Suprapubic skin (tissue), 4 donors: ENCODE data around the gene RNPEPL1. TPM values are rescaled to one million over a fixed set of nuclear protein-coding genes. Genes with fewer than 3 reads are reported as not detected.

ENCODE experiments used
- DNase-seq, 2 donors: peaks; one replicate each; pipeline ENCODE4 v3.0.0-alpha.2; 2019; ENCODE audit warnings: low spot score in 2 of 2
- H3K27ac ChIP-seq: fragments of 200-600 bp; sonication (generic); one replicate; pipeline ENCODE4 v1.5.1; 2019
- H3K27me3 ChIP-seq: fragments of 200-600 bp; sonication (generic); one replicate; pipeline ENCODE4 v1.5.1; 2019
- H3K36me3 ChIP-seq: fragments of 200-600 bp; sonication (generic); one replicate; pipeline ENCODE4 v1.5.1; 2019
- H3K4me1 ChIP-seq: fragments of 200-600 bp; sonication (generic); one replicate; pipeline ENCODE4 v1.5.1; 2019
- H3K4me3 ChIP-seq: fragments of 200-600 bp; sonication (generic); one replicate; pipeline ENCODE4 v1.5.1; 2019; ENCODE audit warnings: mild to moderate bottlenecking
- H3K9me3 ChIP-seq: fragments of 200-600 bp; sonication (generic); one replicate; pipeline ENCODE4 v1.5.1; 2019
- EP300 ChIP-seq: sonication (generic); formaldehyde crosslinking; IDR thresholded peaks from one replicate; pipeline ENCODE4 v1.6.1; 2017; ENCODE audit warnings: antibody characterized with exemption
- POLR2A ChIP-seq, 2 donors: fragments of 450-650 bp; IDR thresholded peaks; one replicate each; pipeline ENCODE4 v1.6.1; 2017; ENCODE audit warnings: antibody characterized with exemption in 2 of 2, mild to moderate bottlenecking in 2 of 2, moderate library complexity in 2 of 2
- POLR2AphosphoS5 ChIP-seq, 3 donors: sonication (generic); formaldehyde crosslinking; IDR thresholded peaks; one replicate each; pipeline ENCODE4 v1.6.1; 2017; ENCODE audit warnings: antibody characterized with exemption in 3 of 3
- WGBS: methylation state at CpG from one replicate; pipeline ENCODE4 v1.1.5; 2018; 5-methylcytosine and 5-hydroxymethylcytosine counted together
- total RNA-seq, 4 donors: library from RNA; depleted of rRNA; stranded (reverse); fragments of >200 nt; gene quantifications; one replicate each; pipeline ENCODE4 v1.1.0, GENCODE V29; 2016
- TF ChIP-seq, protein P1 (sequence below), 2 donors: fragments of 200-600 bp in 1 of 2; fragments of 450-650 bp in 1 of 2; sonication (generic) in 1 of 2; IDR thresholded peaks; one replicate each; pipeline ENCODE4 v1.5.1; 2016 to 2019; ENCODE audit warnings: antibody characterized with exemption in 2 of 2, mild to moderate bottlenecking in 1 of 2, moderate library complexity in 1 of 2

RNPEPL1 gene
- total RNA-seq, 4 donors from 2014 or later, result 70.8 to 104 (median 72.6) TPM

- DNase-seq, result peak; percentile 68 to 76
- no peaks in the 10 kb centered on the region for H3K27me3 ChIP-seq
- H3K27ac ChIP-seq, result no peak overlapping the region
- no peak overlapping the region for H3K4me3 ChIP-seq
- TF ChIP-seq POLR2A (IDR thresholded peaks at IDR 0.05), result no peak
- TF ChIP-seq, protein P1, sequence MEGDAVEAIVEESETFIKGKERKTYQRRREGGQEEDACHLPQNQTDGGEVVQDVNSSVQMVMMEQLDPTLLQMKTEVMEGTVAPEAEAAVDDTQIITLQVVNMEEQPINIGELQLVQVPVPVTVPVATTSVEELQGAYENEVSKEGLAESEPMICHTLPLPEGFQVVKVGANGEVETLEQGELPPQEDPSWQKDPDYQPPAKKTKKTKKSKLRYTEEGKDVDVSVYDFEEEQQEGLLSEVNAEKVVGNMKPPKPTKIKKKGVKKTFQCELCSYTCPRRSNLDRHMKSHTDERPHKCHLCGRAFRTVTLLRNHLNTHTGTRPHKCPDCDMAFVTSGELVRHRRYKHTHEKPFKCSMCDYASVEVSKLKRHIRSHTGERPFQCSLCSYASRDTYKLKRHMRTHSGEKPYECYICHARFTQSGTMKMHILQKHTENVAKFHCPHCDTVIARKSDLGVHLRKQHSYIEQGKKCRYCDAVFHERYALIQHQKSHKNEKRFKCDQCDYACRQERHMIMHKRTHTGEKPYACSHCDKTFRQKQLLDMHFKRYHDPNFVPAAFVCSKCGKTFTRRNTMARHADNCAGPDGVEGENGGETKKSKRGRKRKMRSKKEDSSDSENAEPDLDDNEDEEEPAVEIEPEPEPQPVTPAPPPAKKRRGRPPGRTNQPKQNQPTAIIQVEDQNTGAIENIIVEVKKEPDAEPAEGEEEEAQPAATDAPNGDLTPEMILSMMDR (IDR thresholded peaks at IDR 0.05), result peak in 1 of 2 donors; percentile 47
- H3K36me3 ChIP-seq, result peaks cover 15% of the 10 kb centered on the region
- no peaks in the 10 kb centered on the region for H3K4me1 ChIP-seq
- no peaks in the 10 kb centered on the region for H3K9me3 ChIP-seq
- WGBS, result 38% methylated on average over 8 of the region's 11 CpGs
Observed at GRCh38 chr2:240604291-240604938, 36.1 kb downstream of the RNPEPL1 start.

GRCh38 chr2:240604939-240605716 is 36.8 kb downstream of the RNPEPL1 start:
- Histone ChIP-seq H3K9me3 (no peaks in the 10 kb centered on the region), H3K4me3 (no peak overlapping the region), H3K27me3 (no peaks in the 10 kb centered on the region), H3K4me1 (no peaks in the 10 kb centered on the region), H3K27ac (no peak overlapping the region), H3K36me3 (peaks cover 8% of the 10 kb centered on the region)
- DNase-seq, result peak; percentile 48 to 76
- WGBS, result 91% methylated on average over 19 of the region's 19 CpGs
- no peak for TF ChIP-seq POLR2A (IDR thresholded peaks at IDR 0.05)
- TF ChIP-seq, protein P1 (IDR thresholded peaks at IDR 0.05), result no peak
- no peak for TF ChIP-seq POLR2AphosphoS5 (IDR thresholded peaks at IDR 0.05)
- TF ChIP-seq EP300, result no peak

DNA sequence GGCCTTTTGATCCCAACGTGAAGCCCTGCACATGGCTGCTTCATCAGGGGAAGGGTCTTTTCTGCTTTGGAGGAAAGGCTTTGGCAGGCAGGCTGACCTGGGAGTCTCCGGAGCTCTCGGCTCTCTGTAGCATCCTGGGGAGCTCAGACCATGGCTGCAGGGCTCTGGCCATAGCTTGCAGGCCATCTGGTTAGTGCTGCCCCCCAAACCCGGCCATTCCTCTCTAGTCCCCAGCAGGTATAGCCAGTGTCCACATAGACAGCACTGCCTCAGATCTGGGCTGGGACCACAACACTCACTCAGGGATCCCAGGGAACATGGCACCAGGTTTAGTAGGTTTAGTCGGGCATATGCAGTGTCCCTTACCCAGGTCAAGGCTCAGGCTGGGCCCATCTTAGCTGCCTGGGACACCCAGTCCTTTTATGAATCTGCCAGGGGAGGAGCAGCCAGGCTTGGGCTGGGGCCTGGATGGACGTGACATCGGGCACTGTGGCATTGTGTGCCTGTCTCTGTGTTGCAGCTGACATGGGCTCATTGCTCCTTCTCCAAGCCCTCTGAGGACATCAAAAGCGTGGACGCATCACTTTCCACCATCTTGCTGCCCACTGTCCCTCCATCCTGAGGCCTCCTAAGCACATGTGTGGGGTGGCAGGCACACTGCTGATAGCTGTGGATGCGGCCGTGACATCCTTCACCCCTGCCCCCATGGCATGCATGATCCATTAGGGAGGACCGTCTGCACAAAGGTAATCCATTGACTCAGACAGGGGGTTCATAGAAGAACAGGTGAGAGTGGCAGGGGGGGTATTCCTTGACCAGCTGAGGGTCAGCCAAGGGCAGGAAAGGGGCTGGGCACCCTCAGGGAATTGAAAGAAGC is 37.8 kb downstream of the RNPEPL1 start:
- TF ChIP-seq, protein P1 (IDR thresholded peaks at IDR 0.05), result no peak
- no peak for TF ChIP-seq POLR2A (IDR thresholded peaks at IDR 0.05)
- TF ChIP-seq EP300, result no peak
- TF ChIP-seq POLR2AphosphoS5 (IDR thresholded peaks at IDR 0.05), result no peak
- H3K4me3 ChIP-seq, result no peak overlapping the region
- H3K4me1 ChIP-seq, result no peaks in the 10 kb centered on the region
- no peak overlapping the region for H3K27ac ChIP-seq
- no peaks in the 10 kb centered on the region for H3K27me3 ChIP-seq
- no peaks in the 10 kb centered on the region for H3K9me3 ChIP-seq
- H3K36me3 ChIP-seq, result peaks cover 2% of the 10 kb centered on the region
- DNase-seq, result peak; percentile 52 to 53
- WGBS, result 86% methylated on average over 11 of the region's 12 CpGs

GRCh38 chr2:240611601-240612210 is 43.4 kb downstream of the RNPEPL1 start:
- peak in 1 of 2 donors; percentile 66 for DNase-seq
- WGBS, result 87% methylated on average over 10 of the region's 10 CpGs

More at GRCh38 chr2:240611601-240612210, 43.4 kb downstream of the RNPEPL1 start:
- Histone ChIP-seq H3K4me3 (no peak overlapping the region), H3K27ac (no peak overlapping the region), H3K9me3 (no peaks in the 10 kb centered on the region), H3K27me3 (no peaks in the 10 kb centered on the region), H3K4me1 (no peaks in the 10 kb centered on the region), H3K36me3 (no peaks in the 10 kb centered on the region)
- TF ChIP-seq, protein P1 (IDR thresholded peaks at IDR 0.05), result no peak
- TF ChIP-seq EP300, result no peak
- TF ChIP-seq POLR2A (IDR thresholded peaks at IDR 0.05), result no peak
- no peak for TF ChIP-seq POLR2AphosphoS5 (IDR thresholded peaks at IDR 0.05)
